CD4-positive, alpha-beta T cell treated with Interleukin-2 at 100 ng/mL for 4 hours (primary cell): Measurements from ENCODE around the gene SLC25A4.
A peak's percentile ranks its signal among the peaks of the same experiment; 100 is the strongest.
"Not testable (repeated sequence)": the region's sequence is repeated elsewhere in the genome, so short reads cannot be mapped to it uniquely, and the experiment has no call there.

Experiments used
- DNase-seq: peaks from one replicate; pipeline ENCODE4 v3.0.0-alpha.2; 2020; ENCODE audit warnings: low spot score

SLC25A4 gene

DNA sequence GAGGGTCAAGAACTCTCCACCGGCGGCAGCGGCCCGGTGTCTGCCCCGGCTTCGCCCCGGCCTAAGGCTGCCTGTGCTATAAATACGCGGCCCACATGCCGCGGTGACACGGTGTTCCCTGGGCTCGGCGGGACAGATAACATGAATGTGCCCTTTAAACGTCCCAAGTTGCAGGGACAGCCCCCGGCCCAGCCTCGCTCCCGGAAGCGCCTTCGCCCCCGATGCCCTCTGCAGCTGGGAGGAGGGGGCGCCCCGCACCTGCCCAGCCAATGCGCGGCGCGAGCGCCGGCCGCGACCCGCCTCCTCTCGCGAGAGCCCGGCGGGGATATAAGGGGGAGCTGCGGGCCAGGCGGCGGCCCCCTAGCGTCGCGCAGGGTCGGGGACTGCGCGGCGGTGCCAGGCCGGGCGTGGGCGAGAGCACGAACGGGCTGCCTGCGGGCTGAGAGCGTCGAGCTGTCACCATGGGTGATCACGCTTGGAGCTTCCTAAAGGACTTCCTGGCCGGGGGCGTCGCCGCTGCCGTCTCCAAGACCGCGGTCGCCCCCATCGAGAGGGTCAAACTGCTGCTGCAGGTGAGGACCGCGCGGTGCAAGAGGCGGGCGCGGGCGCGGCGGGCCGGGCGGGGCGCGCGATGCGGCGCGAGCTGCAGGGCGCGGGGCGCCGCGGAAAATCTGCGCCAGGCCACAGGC lies at the start of gene SLC25A4:
Gene SLC25A4, plus strand, starts transcription at position 355 of the 689 bp plus-strand sequence. Its CDS starts 107 bp downstream, at position 462.
- DNase-seq = peak; percentile 88

DNA sequence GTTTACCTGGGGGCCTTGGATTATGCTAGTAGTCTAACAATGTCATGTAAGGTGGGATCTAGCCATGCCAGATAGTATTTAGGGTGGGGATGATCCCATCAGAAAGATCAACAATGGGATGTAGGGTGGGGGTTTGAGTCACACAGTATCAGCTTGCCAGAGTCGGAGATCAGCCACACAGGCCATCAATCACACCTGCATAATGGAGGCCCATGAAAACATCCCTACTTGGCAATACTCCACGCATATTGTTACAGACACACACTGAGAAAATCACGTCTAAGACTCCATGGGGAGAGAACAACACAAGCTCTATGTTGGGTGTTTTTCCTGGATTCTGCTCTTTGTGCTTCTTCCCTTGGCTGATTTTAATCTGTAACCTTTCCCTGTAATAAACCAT lies 49.5 kb upstream of the SLC25A4 start:
- no peak for DNase-seq

DNA sequence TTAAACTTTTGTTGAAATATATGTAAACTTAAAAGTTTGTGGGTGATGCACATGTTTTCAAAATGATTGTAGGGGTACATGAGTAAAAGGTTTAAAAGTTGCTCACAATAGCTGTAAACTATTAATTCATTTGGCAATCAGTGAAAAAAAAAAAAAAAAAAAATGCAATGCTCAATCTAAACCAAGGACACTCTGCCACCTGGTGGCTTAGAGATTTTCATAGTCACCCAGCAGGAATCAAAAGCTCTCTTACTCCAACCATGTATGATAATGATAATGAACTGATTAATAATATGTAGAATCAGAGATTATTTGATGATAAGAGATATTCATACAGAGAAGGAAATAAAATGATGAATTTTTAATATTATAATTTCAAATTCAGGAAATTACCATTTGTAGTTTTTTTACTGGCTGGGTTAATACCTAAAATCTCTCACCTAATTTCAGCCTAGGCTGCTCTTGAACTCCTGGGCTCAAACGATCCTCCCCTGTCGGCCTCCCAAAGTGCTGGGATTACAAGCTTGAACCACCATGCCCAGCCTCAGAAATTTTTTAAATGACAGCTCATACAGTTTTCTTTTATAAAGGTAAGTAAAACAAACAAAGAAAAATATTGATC lies 46.9 kb upstream of the SLC25A4 start:
- DNase-seq = peak; percentile 26

DNA sequence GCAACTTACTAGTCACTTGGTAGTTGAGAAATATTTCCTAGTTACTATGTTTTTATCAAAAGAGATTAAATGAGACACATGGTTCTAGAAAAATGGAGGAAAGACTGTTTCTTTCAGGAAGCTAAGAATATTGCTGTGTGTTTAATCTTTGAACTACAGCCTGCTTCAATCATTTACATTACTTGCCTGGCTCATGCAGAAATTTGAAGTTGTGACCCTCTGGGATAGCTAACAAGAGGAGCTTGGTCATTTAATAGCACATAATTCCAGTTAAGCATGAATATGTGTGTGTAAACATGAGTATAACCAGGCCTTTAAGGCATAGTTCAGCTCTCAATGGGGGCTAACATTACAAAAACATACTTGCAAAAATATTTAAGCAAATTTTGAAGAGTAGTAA lies 44.6 kb upstream of the SLC25A4 start:
- no peak for DNase-seq

DNA sequence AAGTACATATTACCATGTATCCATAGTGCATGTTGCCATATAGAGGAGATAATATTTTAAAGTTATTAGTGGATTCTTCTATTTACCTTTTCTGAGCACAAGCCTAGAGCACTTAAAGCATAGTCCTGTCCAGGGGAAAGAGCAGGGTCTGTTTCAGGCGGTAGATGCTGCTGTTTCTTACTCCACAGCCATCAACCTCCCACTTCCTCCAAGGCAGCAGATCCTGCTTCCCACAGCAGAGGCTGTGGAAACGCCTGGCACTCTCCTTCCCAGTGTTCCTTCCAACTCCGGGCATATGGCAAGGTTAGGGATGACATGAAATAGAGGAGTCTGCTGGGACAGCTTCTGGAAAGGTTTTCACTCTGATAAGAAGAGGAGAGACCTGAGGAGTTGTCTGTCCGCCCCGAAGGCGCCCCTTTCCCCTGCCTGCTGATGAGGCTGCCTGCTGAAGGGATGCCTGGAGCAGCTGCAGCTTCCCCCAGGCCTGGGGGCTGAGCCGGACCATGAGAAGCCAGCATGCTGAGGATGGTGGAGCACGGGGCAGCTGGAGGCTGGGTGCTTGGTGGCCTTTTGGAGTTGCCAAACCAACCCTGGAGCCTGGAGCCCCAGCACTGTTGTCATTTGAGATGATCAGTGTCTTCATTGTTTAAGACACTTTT lies 43.9 kb upstream of the SLC25A4 start:
- DNase-seq = no peak

DNA sequence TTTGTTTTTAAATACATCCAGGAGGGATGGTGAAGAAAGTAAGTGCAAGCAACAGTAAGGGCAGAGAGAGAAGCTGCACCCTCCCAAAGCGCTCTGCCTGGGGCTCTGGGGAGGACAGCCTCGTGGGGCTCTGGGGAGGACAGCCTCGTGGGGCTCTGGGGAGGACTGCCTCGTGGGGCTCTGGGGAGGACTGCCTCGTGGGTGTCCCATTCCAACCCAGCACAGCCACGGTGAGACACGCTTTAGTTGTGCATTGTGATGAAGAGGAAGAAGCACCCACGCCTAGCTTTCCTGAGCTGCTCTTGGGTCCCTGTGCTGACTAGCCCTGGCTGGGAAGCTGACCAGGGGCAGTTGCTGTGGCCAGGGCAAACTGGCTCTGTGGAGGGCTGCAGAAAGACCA lies 43.1 kb upstream of the SLC25A4 start:
- no peak for DNase-seq

DNA sequence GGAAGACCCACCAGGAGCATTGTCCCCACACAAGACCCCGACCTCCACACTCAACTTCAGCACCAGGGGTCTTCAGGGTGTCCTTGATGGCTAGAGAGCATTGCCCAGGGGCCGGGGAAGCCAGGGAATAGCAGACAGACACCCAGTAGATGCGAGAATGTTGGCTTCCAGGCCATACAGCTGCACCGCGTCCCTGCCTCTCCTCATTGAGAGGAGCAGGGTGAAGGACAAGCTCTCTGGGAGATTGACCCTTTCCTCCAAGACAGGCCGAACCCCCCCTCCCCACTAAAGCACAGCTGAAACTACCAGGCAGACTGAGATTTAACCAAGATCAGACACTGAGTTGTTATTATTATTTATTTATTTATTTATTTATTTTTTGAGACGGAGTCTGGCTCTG lies 42.6 kb upstream of the SLC25A4 start:
- no peak for DNase-seq

DNA sequence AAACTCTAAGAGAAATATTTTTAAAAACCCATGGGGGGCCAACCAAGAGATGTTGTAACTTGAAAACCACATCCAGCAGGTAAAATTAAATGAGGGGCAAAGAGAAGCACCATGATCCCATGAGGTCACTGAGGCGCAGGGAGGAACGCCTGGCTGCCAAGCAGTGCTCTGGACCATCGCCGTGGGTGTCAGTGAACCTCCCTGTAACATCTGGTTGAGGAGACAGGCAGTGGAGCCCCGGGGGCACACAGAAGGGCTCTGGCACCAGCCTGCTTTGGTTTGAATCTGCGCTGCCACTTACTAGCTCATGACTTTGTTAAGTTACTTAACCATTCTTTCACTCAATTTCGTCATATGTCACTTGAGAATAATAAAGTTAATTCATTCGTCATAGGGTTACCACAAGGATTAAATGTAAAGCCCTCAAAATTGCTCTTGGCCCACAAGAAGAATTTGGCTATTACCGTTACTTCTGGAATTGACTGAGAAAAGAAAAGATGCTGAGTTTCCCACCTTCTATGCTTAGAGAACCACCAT lies 41.6 kb upstream of the SLC25A4 start:
- no peak for DNase-seq

DNA sequence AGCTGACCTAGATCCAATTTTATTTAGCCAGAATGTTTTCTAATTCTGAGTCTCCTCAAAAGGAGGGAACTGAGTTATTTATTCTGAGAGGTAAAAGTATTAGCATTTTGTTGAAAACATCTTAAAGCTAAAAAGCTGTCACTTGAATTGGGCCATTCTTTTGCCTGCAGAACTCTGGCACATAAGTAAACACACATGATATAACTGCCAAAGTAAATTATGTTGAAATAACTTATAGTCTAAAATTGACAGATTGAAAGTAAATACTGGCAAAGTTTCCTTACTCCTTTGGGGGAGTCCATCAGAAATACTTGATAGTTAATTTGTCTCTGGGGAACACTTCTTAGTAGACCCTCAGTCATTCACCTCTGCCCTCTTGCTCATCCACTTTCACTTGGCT lies 38.3 kb upstream of the SLC25A4 start:
- DNase-seq = no peak

DNA sequence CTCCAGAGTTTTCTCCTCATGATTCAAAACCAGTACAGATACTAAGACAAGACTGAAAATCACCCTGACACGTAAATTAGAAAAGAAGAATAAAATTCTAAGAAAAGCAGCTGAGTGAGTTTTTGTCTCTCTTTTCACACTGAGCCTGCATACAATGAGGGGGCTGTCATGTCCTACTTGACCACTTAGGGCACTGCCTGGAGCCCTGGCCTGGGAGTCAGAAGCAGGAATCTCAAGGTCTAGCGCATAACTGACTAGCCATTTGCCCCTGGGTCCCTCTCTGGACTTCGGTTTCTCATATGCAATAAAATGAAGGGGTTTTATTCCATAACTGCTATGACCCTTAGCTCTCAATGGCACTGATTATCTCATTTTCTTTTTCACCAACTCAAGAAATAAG lies 36.7 kb upstream of the SLC25A4 start:
- DNase-seq = no peak

DNA sequence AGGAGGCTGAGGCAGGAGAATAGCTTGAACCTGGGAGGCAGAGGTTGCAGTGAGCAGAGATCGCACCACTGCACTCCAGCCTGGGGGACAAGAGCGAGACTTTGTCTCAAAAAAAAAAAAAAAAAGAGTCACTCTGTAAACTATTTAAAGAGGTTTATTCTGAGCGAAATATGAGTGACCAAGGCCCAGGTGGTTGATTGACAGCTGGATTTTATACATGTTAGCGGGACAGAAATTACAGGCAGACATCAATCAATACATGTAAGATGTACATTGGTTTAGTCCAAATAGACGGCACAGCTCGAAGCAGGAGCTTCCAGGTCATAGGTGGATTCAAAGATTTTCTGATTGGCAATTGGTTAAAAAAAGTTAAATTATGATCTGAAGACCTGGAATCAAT lies 35.5 kb upstream of the SLC25A4 start:
- not testable (repeated sequence) for DNase-seq

DNA sequence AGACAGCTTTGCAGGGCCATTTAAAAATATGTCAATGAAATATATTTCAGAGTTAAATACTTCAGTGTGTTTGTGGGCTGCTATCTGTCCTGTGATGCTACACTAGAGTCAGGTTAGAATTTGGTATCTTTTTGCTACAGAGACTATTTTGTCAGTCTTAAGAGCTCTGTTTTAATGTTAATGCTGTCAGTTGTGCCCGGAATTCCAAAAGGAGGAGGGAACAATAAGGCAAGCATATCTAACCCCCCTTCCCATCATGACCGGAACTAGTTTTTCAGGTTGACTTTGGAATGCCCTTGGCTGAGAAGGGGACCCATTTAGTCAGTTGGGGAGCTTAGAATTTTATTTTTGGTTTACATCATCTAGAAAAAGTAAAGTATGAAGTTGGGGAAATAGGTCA lies 34.9 kb upstream of the SLC25A4 start:
- no peak for DNase-seq

DNA sequence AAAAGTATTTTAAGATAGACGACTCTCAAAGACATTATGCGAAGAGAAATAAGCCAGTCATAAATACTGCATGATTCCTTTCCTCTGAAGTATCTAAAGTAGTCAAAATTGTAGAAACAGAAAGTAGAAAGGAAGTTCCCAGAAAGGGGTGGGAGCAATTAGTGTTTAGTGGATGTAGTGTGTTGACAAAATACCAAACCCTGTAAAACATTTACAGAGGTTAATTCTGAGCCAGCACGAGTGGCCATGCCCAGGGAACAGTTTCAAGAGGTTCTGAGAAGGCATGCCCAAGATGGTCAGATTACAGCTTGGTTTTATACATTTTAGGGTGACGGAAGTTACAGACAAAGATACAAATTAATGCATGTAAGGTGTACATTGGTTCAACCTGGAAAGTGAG lies 34.4 kb upstream of the SLC25A4 start:
- no peak for DNase-seq

DNA sequence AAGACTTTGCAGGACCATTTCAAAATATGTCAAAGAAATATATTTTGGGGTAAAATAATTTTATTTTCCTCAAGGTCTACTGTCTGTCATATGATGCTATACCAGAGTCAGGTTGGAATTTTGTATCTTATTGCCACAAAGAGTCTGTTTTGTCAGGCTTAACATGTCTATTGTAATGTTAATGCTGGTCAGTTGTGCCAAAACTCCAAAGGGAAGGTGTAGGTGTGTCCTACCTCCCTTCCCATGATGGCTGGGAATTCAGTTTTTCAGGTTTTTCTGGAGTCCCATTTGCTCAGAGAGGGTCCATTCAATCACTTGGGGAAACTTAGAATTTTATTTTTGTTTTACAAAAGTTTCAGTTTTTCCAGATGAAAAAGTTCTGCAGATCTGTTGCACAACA lies 33.3 kb upstream of the SLC25A4 start:
- DNase-seq = no peak

DNA sequence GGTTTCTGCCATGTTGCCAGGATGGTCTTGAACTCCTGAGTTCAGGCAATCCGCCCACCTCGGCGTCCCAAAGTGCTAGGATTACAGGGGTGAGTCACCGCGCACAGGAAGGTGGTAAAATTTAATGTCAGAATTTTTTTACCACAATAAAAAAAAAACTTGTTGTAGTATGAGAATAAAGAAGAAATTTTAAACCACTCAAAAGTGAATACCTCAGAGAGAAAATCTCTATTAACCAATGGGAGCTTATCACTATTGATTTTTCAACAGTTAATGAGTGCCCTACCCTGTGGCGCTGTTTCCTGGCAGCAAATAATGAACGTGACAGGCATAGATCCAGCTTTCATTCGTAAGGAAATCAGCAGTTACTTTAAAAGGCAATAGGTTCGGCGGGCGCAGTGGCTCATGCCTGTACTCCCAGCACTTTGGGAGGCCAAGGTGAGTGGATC lies 32.7 kb upstream of the SLC25A4 start:
- DNase-seq = no peak

DNA sequence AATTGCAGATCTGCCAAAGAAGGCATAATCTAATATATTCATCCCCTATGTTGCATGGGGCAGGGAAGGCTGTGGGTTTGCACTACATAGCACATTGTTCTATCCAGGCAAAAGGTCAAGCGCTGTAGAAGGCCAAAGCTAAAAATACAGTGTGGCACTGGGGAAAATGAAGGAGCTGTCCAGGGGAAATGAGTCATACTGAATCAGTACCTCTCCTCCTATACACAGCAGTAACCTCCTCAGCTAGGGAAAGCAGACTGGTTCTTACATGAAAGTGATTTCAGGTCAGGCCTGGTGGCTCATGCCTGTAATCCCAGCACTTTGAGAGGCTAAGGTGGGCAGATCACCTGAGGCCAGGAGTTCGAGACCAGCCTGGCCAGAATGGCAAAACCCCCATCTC lies 31.0 kb upstream of the SLC25A4 start:
- no peak for DNase-seq

DNA sequence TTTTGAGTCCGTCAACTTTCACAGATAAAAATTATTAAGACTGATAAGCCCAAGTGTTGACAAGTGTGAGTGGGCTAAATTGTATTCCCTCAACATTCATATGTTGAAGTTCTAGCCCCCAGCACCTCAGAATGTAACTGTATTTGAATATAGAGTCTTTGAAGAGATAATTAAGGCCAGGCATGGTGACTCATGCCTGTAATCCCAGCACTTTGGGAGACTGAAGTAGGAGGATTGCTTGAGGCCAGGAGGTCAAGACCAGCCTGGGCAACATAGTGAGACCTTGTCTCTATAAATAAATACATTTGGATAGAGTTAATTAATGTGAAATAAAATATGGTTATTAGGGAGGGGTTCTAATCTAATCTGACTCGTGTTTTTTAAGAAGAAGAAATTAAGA lies 29.7 kb upstream of the SLC25A4 start:
- DNase-seq = no peak

DNA sequence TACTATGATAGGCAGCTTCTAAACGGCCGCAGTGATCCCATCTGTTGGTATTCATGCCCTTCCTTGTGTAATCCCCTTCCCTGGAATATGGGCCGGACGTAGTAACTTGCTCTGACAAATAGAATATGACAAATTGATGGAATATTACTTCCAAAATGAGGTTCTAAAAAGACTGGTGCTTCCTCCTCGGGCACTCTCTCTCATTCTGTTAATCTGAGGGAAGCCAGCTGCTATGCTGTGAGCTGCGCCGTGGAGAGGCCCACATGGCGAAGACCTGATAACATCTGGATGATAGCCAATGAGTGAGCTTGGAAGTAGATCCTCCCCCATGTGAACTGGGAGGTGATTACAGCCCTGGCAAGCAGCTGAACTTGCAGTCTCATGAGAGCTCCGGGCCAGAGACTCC lies 27.2 kb upstream of the SLC25A4 start:
- no peak for DNase-seq

DNA sequence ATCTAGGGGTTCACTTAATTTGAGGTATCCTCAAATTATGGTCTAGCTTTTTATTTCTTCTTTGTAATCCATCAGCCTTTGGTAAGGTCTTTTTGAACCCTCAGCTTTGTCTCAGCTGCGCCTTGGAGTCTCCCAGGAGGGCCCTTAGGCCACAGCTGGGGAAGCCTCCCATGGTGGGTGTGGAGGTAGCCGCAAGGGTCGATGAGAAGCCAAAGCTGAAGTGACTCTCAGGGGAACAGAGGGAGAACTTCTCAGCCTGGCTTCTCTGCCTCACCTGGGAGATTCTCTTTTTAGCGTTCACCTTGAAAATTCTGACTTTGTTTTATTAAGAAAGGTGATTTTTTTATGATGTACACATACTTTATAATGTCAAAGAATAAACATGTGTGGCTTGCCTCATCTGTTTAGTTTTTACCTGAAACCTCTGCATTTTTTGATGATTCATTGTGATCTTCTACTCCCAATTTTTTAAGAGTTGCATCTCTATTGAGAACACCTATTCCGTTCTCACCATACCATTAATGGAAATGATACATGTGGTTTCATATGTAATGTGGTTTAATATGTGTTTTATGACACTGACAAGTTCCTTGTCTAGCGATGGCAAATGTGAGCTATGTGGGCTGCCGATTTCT lies 25.6 kb upstream of the SLC25A4 start:
- no peak for DNase-seq

DNA sequence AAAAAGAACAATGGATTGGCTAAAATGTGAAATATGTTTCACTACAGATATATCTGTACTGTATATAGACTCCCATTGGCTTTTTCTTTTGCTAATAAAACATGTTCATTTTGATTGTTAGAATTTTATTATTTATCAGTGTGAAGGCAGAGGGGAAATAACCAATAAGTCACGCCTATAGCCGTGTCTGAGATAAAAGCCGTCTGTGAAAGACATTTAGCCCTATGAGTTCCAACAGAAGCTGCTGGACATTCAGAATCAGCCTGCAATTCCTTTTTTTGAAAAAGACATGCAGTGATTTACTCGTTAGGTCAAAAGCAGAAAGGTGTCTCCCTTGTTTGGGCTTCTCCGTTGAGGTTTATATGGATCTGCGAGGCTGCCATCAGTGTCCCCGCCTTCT lies 24.2 kb upstream of the SLC25A4 start:
- DNase-seq = no peak

DNA sequence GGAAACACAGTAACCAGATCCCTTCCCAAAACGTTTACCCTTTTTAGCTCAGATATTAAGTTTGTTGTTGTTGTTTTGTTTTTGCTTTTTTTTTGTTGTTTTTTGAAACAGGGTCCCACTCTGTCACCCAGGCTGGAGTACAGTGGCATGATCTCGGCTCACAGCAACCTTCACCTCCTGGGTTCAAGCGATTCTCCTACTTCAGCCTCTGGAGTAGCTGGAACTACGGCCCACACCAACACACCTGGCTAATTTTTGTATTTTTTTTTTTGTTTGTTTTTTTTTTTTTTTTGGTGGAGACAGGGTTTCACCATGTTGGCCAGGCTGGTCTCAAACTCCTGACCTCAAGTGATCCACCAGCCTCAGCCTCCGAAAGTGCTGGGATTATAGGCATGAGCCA lies 23.6 kb upstream of the SLC25A4 start:
- not testable (repeated sequence) for DNase-seq

DNA sequence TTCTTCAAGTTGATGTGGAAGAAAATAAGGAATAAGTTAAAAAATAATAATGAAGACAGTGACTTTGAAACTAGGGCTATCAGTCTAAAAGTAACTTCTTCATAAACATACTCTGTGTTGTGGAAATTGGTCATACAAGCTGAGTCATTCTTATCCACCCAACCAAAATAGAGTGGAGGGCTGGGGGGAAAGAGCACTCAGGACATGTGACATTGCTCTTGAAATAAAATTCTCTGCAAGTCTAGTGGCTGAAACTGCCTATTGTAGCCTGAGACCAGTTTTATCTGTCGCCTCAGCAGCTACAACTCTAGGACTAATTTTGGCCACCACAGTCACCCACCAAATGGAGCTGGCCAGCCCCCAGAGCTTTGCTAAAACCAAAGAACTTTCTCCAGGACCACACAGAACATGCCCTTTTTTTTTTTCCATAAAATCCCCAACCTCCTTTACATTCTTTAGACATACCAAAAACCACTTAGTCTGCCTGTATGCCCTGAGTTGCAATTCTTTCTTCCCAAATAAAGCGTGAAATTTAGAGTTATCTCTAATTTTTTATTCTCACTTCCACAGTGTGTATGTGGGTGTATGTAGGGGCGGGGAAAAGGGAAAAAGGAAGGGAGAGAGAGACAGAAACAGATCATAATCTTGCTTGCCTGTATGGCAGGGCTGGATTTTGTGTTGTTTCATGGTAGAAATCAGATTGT lies 23.0 kb upstream of the SLC25A4 start:
- DNase-seq = no peak
